NCI-H1092 treated with DMSO at 0.1 percent for 48 hours (cell line): Measurements from ENCODE around the gene PRICKLE2.

Experiments
- DNase-seq: peaks from one replicate; lab custom pipeline; 2025; lab: John Stamatoyannopoulos, UW

Gene PRICKLE2

GRCh38 chr3:64247991-64248646 lies 22.9 kb upstream of the PRICKLE2 start:
- DNase-seq = no peak

- no peak for DNase-seq
These were observed 19.0 kb upstream of the PRICKLE2 start for GRCh38 chr3:64244011-64244942.

GRCh38 chr3:64242435-64242834 lies 17.2 kb upstream of the PRICKLE2 start:
- no peak for DNase-seq

GRCh38 chr3:64240959-64241358 lies 15.7 kb upstream of the PRICKLE2 start:
- DNase-seq = no peak

GRCh38 chr3:64240396-64240795 lies 15.1 kb upstream of the PRICKLE2 start:
- DNase-seq = no peak

GRCh38 chr3:64239841-64240240 lies 14.6 kb upstream of the PRICKLE2 start:
- DNase-seq = no peak

- DNase-seq = no peak
These were observed 13.9 kb upstream of the PRICKLE2 start for GRCh38 chr3:64238971-64239667.

- no peak for DNase-seq
These were observed 11.8 kb upstream of the PRICKLE2 start for GRCh38 chr3:64237083-64237482.

- DNase-seq = no peak
These were observed 10.3 kb upstream of the PRICKLE2 start for GRCh38 chr3:64235605-64236004.

- no peak for DNase-seq
These were observed 9.3 kb upstream of the PRICKLE2 start for GRCh38 chr3:64234571-64234970.

GRCh38 chr3:64232821-64233220 lies 7.6 kb upstream of the PRICKLE2 start:
- DNase-seq = no peak

- DNase-seq = no peak
These were observed 4.6 kb upstream of the PRICKLE2 start for GRCh38 chr3:64229903-64230302.

GRCh38 chr3:64228110-64228509 lies 2.8 kb upstream of the PRICKLE2 start:
- DNase-seq = no peak

- DNase-seq = no peak
These were observed 1.5 kb upstream of the PRICKLE2 start for GRCh38 chr3:64226730-64227129.

- no peak for DNase-seq
These were observed 631 bp upstream of the PRICKLE2 start for GRCh38 chr3:64225695-64226499.

- no peak for DNase-seq
These were observed 1.2 kb downstream of the PRICKLE2 start for GRCh38 chr3:64223791-64224745.

GRCh38 chr3:64222501-64223111 lies 2.7 kb downstream of the PRICKLE2 start:
- no peak for DNase-seq

- no peak for DNase-seq
These were observed 3.6 kb downstream of the PRICKLE2 start for GRCh38 chr3:64221571-64222257.

- no peak for DNase-seq
These were observed 4.9 kb downstream of the PRICKLE2 start for GRCh38 chr3:64220161-64220914.
